MG63 (cell line): ENCODE results near the gene ENTPD8. TPM values are rescaled to one million over a fixed set of nuclear protein-coding genes. Genes with fewer than 3 reads are reported as not detected.
"Not testable (repeated sequence)": the region's sequence is repeated elsewhere in the genome, so short reads cannot be mapped to it uniquely, and the experiment has no call there.

Experiments
- DNase-seq: peaks from one replicate; pipeline ENCODE4 v3.0.0-alpha.2; 2020
- H3K27me3 ChIP-seq: fragments of 250-450 bp; sonication (Bioruptor Pico); 2 replicates; pipeline ENCODE4 v1.5.1; 2020; ENCODE audit warnings: mild to moderate bottlenecking, moderate library complexity
- H3K36me3 ChIP-seq: fragments of 250-450 bp; sonication (Bioruptor Pico); 2 replicates; pipeline ENCODE4 v1.5.1; 2020; ENCODE audit warnings: mild to moderate bottlenecking, moderate library complexity
- H3K4me3 ChIP-seq: fragments of 250-450 bp; sonication (Bioruptor Pico); 2 replicates; pipeline ENCODE4 v1.5.1; 2020; ENCODE audit warnings: mild to moderate bottlenecking, moderate library complexity
- H3K9me3 ChIP-seq: fragments of 250-450 bp; sonication (Bioruptor Pico); 2 replicates; pipeline ENCODE4 v1.5.1; 2020; ENCODE audit warnings: mild to moderate bottlenecking, moderate library complexity
- total RNA-seq: library from RNA; depleted of rRNA; stranded (reverse); fragments of >200 nt; shearing (Covaris generic); gene quantifications from 2 replicates; pipeline ENCODE4 v1.2.3, GENCODE V29; 2014; ENCODE audit warnings: low replicate concordance

The ENTPD8 gene
- total RNA-seq, 1 experiment from 2014 or later: not detected

- no peak for DNase-seq
- Histone ChIP-seq H3K36me3 (peaks cover 17% of the 10 kb centered on the region), H3K27me3 (no peaks in the 10 kb centered on the region), H3K9me3 (no peaks in the 10 kb centered on the region), H3K4me3 (no peak overlapping the region)
Measured at GRCh38 chr9:137454597-137455358, 13.6 kb upstream of the ENTPD8 start.

DNA sequence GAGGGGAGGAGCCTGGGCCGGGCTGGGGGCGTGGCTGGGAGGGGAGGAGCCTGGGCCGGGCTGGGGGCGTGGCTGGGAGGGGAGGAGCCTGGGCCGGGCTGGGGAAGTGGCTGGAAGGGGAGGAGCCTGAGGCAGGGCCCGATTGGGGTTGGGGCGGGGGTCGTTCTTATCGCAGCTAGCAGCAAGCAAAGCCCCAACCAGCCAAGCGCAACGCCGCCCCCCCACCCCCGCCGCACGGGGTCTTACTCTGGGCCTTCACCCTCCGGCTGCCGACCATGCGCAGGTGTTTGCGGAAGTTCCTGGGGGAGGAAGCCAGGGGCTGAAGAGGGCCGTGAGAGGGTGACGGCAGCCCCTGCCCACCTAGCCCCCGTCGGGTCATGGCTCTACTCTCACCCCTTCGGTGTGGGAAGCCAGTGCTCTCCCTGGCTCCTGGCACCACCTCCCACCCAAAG, 13.0 kb upstream of the ENTPD8 start:
- H3K36me3 ChIP-seq: peaks cover 17% of the 10 kb centered on the region
- DNase-seq: no peak
- no peaks in the 10 kb centered on the region for H3K27me3 ChIP-seq
- no peaks in the 10 kb centered on the region for H3K9me3 ChIP-seq
- H3K4me3 ChIP-seq: no peak overlapping the region

DNA sequence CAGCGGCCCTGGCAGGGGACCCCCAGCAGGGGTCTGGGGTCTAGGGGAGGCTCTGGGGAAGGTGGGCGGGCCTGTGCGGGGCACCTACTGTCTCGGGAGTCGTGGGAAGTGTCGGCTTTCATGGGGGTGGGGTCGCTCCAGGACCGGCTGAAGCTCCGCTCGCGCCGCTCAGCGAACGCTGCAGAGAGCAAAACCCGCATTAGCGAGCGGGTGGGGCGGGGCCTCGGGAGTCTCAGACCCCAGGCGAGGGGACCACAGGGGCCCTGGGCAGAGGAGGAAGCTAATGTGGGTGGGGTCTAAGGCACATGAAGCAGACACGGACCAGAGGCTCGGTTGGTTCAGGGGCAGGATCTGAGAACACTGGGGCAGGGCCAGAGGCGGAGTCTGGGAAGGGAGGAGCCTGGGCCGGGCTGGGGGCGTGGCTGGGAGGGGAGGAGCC, 12.5 kb upstream of the ENTPD8 start:
- H3K4me3 ChIP-seq: no peak overlapping the region
- no peaks in the 10 kb centered on the region for H3K9me3 ChIP-seq
- peaks cover 17% of the 10 kb centered on the region for H3K36me3 ChIP-seq
- no peaks in the 10 kb centered on the region for H3K27me3 ChIP-seq
- DNase-seq: no peak

DNA sequence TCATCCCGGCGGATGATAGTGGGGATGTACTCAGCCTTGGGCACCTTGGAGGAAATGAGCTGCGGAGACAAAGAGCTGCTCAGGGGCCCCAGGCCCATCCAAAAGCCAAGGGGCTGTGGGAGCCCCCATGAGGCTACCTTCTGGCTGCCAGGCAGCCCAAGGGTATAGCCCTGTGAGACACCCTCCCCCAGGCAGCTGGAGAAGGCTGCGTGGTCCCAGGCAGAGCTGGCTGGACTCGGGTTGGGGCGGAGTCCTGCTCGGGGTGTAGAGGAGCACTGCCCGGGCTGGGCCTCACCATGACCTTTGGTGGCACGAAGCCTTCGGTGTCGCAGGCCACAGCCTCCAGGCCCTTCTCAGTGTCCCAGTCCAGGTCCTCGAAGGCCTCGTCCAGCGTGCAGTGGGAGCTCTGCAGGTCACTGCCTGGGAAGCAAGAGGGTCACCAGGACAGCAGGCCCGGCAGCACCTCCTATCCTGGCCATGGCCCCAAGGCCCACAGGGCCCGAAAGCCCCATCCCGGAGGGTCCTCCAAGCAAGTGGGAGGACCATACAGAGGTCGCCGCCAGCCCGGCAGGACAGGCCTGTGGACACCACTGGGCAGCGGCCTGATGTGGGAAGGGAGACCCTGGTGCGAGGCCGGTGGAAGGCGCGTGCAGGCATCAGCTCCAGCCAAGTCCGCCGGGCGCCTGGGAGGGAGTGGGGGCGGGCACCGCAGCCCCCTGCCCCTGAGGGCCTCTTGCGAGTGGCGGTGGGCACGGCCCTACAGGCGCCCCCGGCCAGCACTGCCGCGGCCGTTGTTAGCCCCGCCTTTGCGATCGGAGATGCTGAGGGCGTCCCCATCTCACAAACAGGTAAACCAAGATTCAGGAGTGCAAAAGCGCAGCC, 11.8 kb upstream of the ENTPD8 start:
- Histone ChIP-seq H3K27me3 (no peaks in the 10 kb centered on the region), H3K4me3 (no peak overlapping the region)

DNA sequence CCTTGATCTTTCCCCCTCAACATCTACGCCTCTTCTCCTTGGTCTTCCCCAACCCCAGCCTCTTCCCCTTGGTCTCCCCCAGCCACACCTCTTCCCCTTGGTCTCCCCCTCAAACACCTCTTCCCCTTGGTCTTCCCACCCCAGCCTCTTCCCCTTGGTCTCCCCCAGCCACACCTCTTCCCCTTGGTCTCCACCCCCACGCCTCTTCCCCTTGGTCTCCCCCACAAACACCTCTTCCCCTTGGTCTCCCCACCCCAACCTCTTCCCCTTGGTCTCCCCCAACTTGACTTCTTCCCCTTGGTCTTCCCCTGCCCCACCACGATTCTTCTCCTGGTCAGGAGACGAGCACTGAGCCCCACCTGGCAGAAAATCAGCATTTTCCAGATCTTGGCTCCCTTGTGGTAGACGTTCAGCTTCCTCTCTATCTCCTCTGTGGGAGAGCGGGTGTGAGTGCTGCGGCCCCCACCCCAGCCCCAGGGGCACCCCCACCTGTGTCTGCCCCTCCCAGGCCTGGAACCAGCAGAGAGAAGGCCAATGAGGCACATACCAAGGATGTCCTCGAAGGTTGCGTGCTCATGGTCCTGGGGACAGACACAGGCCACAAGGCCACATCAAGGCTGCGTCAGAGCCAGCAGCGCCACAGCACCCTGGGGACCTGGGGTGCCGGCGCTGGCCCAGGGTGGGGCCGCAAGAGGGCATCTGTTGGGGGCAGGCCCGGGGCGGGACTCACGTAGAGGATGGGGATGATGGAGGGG, 11.0 kb upstream of the ENTPD8 start:
- no peak for DNase-seq
- no peaks in the 10 kb centered on the region for H3K27me3 ChIP-seq
- H3K9me3 ChIP-seq: no peaks in the 10 kb centered on the region
- H3K36me3 ChIP-seq: peaks cover 17% of the 10 kb centered on the region
- H3K4me3 ChIP-seq: no peak overlapping the region

More for the DNA sequence above, 11.8 kb upstream of the ENTPD8 start:
- no peak for DNase-seq
- H3K36me3 ChIP-seq: peaks cover 17% of the 10 kb centered on the region
- H3K9me3 ChIP-seq: no peaks in the 10 kb centered on the region

DNA sequence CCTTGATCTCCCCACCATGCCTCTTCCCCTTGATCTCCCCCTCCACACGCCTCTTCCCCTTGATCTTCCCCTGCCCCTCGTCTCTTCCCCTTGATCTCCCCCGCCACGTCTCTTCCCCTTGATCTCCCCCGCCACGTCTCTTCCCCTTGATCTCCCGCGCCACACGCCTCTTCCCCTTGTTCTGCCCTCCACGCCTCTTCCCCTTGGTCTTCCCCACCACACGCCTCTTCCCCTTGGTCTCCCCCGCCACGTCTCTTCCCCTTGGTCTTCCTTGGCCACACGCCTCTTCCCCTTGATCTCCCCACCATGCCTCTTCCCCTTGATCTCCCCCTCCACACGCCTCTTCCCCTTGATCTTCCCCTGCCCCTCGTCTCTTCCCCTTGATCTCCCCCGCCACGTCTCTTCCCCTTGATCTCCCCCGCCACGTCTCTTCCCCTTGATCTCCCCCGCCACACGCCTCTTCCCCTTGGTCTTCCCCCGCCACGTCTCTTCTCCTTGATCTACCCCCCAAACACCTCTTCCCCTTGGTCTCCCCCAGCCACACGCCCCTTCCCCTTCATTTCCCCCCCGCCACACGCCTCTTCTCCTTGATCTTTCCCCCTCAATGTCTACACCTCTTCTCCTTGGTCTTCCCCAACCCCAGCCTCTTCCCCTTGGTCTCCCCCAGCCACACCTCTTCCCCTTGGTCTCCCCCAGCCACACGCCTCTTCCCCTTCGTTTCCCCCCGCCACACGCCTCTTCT, 10.3 kb upstream of the ENTPD8 start:
- H3K27me3 ChIP-seq, DNase-seq, H3K4me3 ChIP-seq, H3K9me3 ChIP-seq: not testable (repeated sequence)
- H3K36me3 ChIP-seq: peaks cover 13% of the 10 kb centered on the region

- H3K9me3 ChIP-seq, H3K27me3 ChIP-seq, H3K4me3 ChIP-seq, DNase-seq: not testable (repeated sequence)
- peaks cover 13% of the 10 kb centered on the region for H3K36me3 ChIP-seq
Measured at GRCh38 chr9:137450539-137451222, 9.5 kb upstream of the ENTPD8 start.

DNA sequence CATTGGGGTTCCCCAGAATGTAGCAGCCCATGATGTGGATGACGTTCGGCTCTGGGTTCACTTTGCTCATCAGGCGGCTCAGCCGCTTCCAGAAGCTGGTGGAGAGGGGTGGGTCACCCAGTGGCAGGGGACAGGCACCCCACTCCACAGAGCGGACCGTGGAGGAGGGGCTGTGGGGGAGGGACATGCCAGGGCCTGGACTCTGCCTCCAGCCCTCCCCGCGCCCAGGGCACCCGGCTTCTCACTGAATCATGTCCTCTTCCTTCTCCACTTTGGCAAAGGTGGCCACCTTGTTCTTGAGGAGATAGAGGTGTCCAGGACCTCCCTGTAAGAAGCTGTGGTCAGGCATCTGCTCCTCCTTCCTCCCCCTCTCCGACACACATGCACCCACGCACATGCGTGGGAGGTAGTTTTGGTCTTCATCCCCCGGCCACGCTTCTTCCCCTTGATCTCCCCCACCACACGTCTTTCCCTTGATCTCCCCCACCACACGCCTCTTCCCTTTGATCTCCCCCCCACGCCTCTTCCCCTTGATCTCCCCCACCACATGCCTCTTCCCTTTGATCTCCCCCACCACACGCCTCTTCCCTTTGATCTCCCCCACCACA, 8.9 kb upstream of the ENTPD8 start:
- H3K4me3 ChIP-seq: no peak overlapping the region
- no peak for DNase-seq
- H3K36me3 ChIP-seq: peaks cover 13% of the 10 kb centered on the region
- no peaks in the 10 kb centered on the region for H3K9me3 ChIP-seq
- H3K27me3 ChIP-seq: no peaks in the 10 kb centered on the region

- H3K9me3 ChIP-seq: no peaks in the 10 kb centered on the region
- no peaks in the 10 kb centered on the region for H3K27me3 ChIP-seq
- no peak overlapping the region for H3K4me3 ChIP-seq
- no peak for DNase-seq
- peaks cover 8% of the 10 kb centered on the region for H3K36me3 ChIP-seq
Measured at GRCh38 chr9:137449081-137449844, 8.1 kb upstream of the ENTPD8 start.

DNA sequence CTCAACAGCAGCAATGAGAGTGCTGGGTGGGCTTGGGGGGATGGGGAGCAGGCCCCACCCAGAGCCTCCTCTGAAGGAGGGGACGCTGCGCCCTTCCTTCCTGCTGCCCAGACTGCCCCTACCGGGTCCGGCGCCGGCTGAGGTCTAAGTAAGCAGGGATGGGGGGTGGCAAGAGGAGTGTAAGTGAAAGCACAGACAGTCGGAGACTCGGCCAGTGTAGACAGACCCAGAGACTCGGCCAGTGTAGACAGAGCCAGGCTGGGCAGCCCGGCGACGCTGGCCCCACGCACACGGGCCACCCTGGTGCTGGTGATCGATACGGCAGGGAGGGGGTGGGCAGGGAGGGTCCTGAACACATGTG, 7.4 kb upstream of the ENTPD8 start:
- no peaks in the 10 kb centered on the region for H3K9me3 ChIP-seq
- peaks cover 7% of the 10 kb centered on the region for H3K36me3 ChIP-seq
- H3K4me3 ChIP-seq: no peak overlapping the region
- DNase-seq: no peak
- no peaks in the 10 kb centered on the region for H3K27me3 ChIP-seq

- DNase-seq: no peak
- no peaks in the 10 kb centered on the region for H3K27me3 ChIP-seq
- H3K4me3 ChIP-seq: no peak overlapping the region
- peaks cover 4% of the 10 kb centered on the region for H3K36me3 ChIP-seq
- no peaks in the 10 kb centered on the region for H3K9me3 ChIP-seq
Measured at GRCh38 chr9:137447722-137448601, 6.8 kb upstream of the ENTPD8 start.

DNA sequence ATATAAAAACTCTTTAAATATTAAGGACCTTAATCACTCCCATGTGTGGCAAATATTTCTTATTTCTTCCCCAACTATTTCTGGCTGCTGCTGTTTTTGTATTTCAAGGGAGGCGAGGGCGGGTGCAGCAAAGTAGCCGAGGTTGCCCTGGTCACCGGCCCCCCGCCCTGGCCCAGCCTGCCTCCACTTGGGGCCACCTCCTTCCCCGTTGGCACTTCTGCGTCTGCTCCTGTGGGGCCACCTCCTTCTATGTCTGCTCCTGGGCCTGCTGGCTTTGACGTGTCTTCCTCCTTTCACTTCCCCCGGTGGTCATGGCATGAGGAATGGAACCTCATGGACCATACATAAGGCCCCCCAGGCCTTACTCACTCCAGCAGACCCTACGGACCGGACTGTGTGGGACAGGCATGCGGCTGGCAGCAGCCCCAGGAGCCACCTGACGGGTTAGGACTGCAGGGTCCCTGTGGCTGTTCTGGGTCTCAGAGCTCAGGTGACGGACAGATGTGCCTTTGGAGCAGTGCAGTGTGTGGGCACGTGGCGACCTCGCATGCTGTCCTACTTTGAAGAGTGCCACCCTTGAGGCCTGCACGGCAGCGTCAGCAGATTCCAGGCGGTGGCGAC, 5.8 kb upstream of the ENTPD8 start:
- no peak for DNase-seq
- H3K27me3 ChIP-seq: no peaks in the 10 kb centered on the region
- H3K4me3 ChIP-seq: no peak overlapping the region
- no peaks in the 10 kb centered on the region for H3K9me3 ChIP-seq
- no peaks in the 10 kb centered on the region for H3K36me3 ChIP-seq

DNA sequence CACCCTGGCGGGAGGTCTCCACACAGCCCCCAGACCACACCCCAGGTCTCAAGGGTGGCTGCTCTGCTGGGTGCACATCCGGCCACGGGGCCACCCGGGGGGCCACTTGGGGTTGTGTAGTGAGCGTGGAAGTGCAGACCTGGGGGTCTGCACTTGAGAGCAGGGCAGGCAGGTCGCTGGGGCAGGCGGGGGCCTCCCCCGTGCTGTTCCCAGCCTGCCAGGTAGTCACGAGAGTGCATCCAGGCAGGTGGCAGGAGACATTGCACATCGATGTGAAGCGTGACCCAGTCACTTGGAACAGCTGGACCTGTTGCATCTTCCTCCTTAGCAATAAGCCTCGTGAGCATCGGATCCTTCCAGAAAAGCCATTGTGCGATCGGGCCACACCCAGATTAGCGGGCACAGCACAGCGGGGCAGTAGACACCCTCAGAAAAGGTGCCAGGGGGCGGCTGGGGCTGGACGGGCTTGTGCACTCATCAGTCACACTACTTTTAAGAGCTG, 4.8 kb upstream of the ENTPD8 start:
- Histone ChIP-seq H3K9me3 (no peaks in the 10 kb centered on the region), H3K4me3 (no peak overlapping the region), H3K36me3 (no peaks in the 10 kb centered on the region), H3K27me3 (no peaks in the 10 kb centered on the region)
- DNase-seq: no peak
